HG02885 (cell line): Measurements from ENCODE around the gene POMGNT2.

ENCODE experiments used
- ATAC-seq: cut with Tn5 transposase; IDR thresholded peaks from one replicate; pipeline ENCODE4 v1.9.1; 2021; ENCODE audit warnings: mild to moderate bottlenecking; ENCODE audit not compliant: unreplicated experiment, poor library complexity

The POMGNT2 gene

GRCh38 chr3:43104039-43104438 is 1.8 kb downstream of the POMGNT2 start:
- ATAC-seq: no peak

GRCh38 chr3:43102773-43103480 is 3.0 kb downstream of the POMGNT2 start:
- ATAC-seq: no peak

- ATAC-seq: no peak
Observed at GRCh38 chr3:43098761-43099160, 7.1 kb downstream of the POMGNT2 start.

GRCh38 chr3:43097400-43098080 is 8.3 kb downstream of the POMGNT2 start:
- ATAC-seq: no peak

- no peak for ATAC-seq
Observed at GRCh38 chr3:43096761-43097160, 9.1 kb downstream of the POMGNT2 start.

- no peak for ATAC-seq
Observed at GRCh38 chr3:43095370-43095769, 10.5 kb downstream of the POMGNT2 start.

- ATAC-seq: no peak
Observed at GRCh38 chr3:43094851-43095250, 11.0 kb downstream of the POMGNT2 start.

GRCh38 chr3:43094381-43094780 is 11.5 kb downstream of the POMGNT2 start:
- ATAC-seq: no peak

GRCh38 chr3:43093974-43094373 is 11.9 kb downstream of the POMGNT2 start:
- no peak for ATAC-seq

- no peak for ATAC-seq
Observed at GRCh38 chr3:43093006-43093405, 12.9 kb downstream of the POMGNT2 start.

GRCh38 chr3:43091481-43091880 is 14.4 kb downstream of the POMGNT2 start:
- no peak for ATAC-seq

GRCh38 chr3:43090238-43090637 is 15.6 kb downstream of the POMGNT2 start:
- ATAC-seq: no peak

- no peak for ATAC-seq
Observed at GRCh38 chr3:43089081-43089480, 16.8 kb downstream of the POMGNT2 start.

- no peak for ATAC-seq
Observed at GRCh38 chr3:43087249-43087776, 18.6 kb downstream of the POMGNT2 start.

- ATAC-seq: no peak
Observed at GRCh38 chr3:43086460-43087165, 19.3 kb downstream of the POMGNT2 start.

GRCh38 chr3:43082457-43082856 is 23.4 kb downstream of the POMGNT2 start:
- ATAC-seq: no peak

- no peak for ATAC-seq
Observed at GRCh38 chr3:43081796-43082195, 24.1 kb downstream of the POMGNT2 start.

GRCh38 chr3:43080726-43081568 is 24.9 kb downstream of the POMGNT2 start:
- no peak for ATAC-seq

GRCh38 chr3:43079536-43080332 is 26.1 kb downstream of the POMGNT2 start:
- no peak for ATAC-seq
